Muscle layer of duodenum (tissue), 2 donors: Measurements from ENCODE around the gene RTP1.

ENCODE experiments used
- H3K27ac ChIP-seq: one replicate; pipeline ENCODE4 v1.7.0; 2013; ENCODE audit warnings: mild to moderate bottlenecking, low read length
- H3K27me3 ChIP-seq: one replicate; pipeline ENCODE4 v1.7.0; 2013; ENCODE audit warnings: low read depth, mild to moderate bottlenecking, control low read depth, low read length
- H3K36me3 ChIP-seq, 2 donors: one replicate each; pipeline ENCODE4 v1.7.0; 2013; ENCODE audit warnings: low read length in 2 of 2, control low read depth in 1 of 2, mild to moderate bottlenecking in 1 of 2; ENCODE audit not compliant: insufficient read depth in 2 of 2, control insufficient read depth in 1 of 2
- H3K4me1 ChIP-seq, 2 donors: one replicate each; pipeline ENCODE4 v1.7.0; 2013; ENCODE audit warnings: low read length in 2 of 2, mild to moderate bottlenecking in 2 of 2, control low read depth in 1 of 2, moderate library complexity in 1 of 2; ENCODE audit not compliant: insufficient read depth in 2 of 2, control insufficient read depth in 1 of 2
- H3K4me3 ChIP-seq, 2 donors: one replicate each; pipeline ENCODE4 v1.7.0; 2013; ENCODE audit warnings: low read length in 2 of 2, low read depth in 1 of 2, mild to moderate bottlenecking in 1 of 2
- H3K9me3 ChIP-seq, 2 donors: one replicate each; pipeline ENCODE4 v1.7.0; 2013; ENCODE audit warnings: low read length in 2 of 2, control low read depth in 1 of 2, mild to moderate bottlenecking in 1 of 2; ENCODE audit not compliant: control insufficient read depth in 1 of 2
- donor health status: healthy.

RTP1 gene

GRCh38 chr3:187181454-187182170 lies 15.7 kb upstream of the RTP1 start:
- Histone ChIP-seq H3K36me3 (no peaks in the 10 kb centered on the region), H3K4me3 (no peak overlapping the region), H3K9me3 (no peaks in the 10 kb centered on the region), H3K27me3 (no peaks in the 10 kb centered on the region), H3K27ac (no peak overlapping the region), H3K4me1 (no peaks in the 10 kb centered on the region)

- H3K27me3 ChIP-seq: no peaks in the 10 kb centered on the region
Measured at GRCh38 chr3:187183210-187183862, 13.9 kb upstream of the RTP1 start.

GRCh38 chr3:187183903-187184302 lies 13.4 kb upstream of the RTP1 start:
- Histone ChIP-seq H3K4me1 (peaks cover 0 to 11% of the 10 kb centered on the region in 2 donors), H3K27ac (no peak overlapping the region), H3K27me3 (no peaks in the 10 kb centered on the region), H3K36me3 (no peaks in the 10 kb centered on the region), H3K4me3 (no peak overlapping the region), H3K9me3 (no peaks in the 10 kb centered on the region)

More at GRCh38 chr3:187183210-187183862, 13.9 kb upstream of the RTP1 start:
- no peaks in the 10 kb centered on the region for H3K9me3 ChIP-seq
- H3K36me3 ChIP-seq: no peaks in the 10 kb centered on the region
- peaks cover 0 to 11% of the 10 kb centered on the region in 2 donors for H3K4me1 ChIP-seq
- H3K27ac ChIP-seq: no peak overlapping the region
- H3K4me3 ChIP-seq: no peak overlapping the region

- H3K27ac ChIP-seq: peak overlapping the region; percentile 74
Measured at GRCh38 chr3:187185759-187186158, 11.5 kb upstream of the RTP1 start.

GRCh38 chr3:187186375-187186774 lies 10.9 kb upstream of the RTP1 start:
- peaks cover 0 to 14% of the 10 kb centered on the region in 2 donors for H3K4me1 ChIP-seq
- H3K4me3 ChIP-seq: no peak overlapping the region
- no peaks in the 10 kb centered on the region for H3K27me3 ChIP-seq
- no peaks in the 10 kb centered on the region for H3K9me3 ChIP-seq
- no peaks in the 10 kb centered on the region for H3K36me3 ChIP-seq
- peak overlapping the region; percentile 74 for H3K27ac ChIP-seq

More at GRCh38 chr3:187185759-187186158, 11.5 kb upstream of the RTP1 start:
- H3K9me3 ChIP-seq: no peaks in the 10 kb centered on the region
- peaks cover 0 to 14% of the 10 kb centered on the region in 2 donors for H3K4me1 ChIP-seq
- H3K36me3 ChIP-seq: no peaks in the 10 kb centered on the region
- H3K27me3 ChIP-seq: no peaks in the 10 kb centered on the region
- H3K4me3 ChIP-seq: no peak overlapping the region

GRCh38 chr3:187186801-187187421 lies 10.4 kb upstream of the RTP1 start:
- Histone ChIP-seq H3K27me3 (no peaks in the 10 kb centered on the region), H3K36me3 (no peaks in the 10 kb centered on the region), H3K4me1 (peaks cover 0 to 14% of the 10 kb centered on the region in 2 donors), H3K27ac (peak overlapping the region; percentile 74), H3K4me3 (peak overlapping the region in 1 of 2 donors; percentile 0), H3K9me3 (no peaks in the 10 kb centered on the region)

GRCh38 chr3:187188931-187189330 lies 8.4 kb upstream of the RTP1 start:
- Histone ChIP-seq H3K27me3 (no peaks in the 10 kb centered on the region), H3K27ac (peak overlapping the region; percentile 3)

GRCh38 chr3:187191271-187191670 lies 6.0 kb upstream of the RTP1 start:
- Histone ChIP-seq H3K27me3 (no peaks in the 10 kb centered on the region), H3K4me3 (no peak overlapping the region), H3K9me3 (no peaks in the 10 kb centered on the region), H3K4me1 (peaks cover 0 to 22% of the 10 kb centered on the region in 2 donors), H3K27ac (no peak overlapping the region), H3K36me3 (no peaks in the 10 kb centered on the region)

More at GRCh38 chr3:187188931-187189330, 8.4 kb upstream of the RTP1 start:
- Histone ChIP-seq H3K4me3 (no peak overlapping the region), H3K36me3 (no peaks in the 10 kb centered on the region), H3K4me1 (peaks cover 0 to 22% of the 10 kb centered on the region in 2 donors), H3K9me3 (no peaks in the 10 kb centered on the region)

GRCh38 chr3:187193181-187193580 lies 4.1 kb upstream of the RTP1 start:
- H3K4me3 ChIP-seq: no peak overlapping the region
- H3K4me1 ChIP-seq: peaks cover 0 to 13% of the 10 kb centered on the region in 2 donors
- no peaks in the 10 kb centered on the region for H3K36me3 ChIP-seq
- no peaks in the 10 kb centered on the region for H3K27me3 ChIP-seq
- no peaks in the 10 kb centered on the region for H3K9me3 ChIP-seq
- H3K27ac ChIP-seq: no peak overlapping the region

GRCh38 chr3:187196573-187197334 lies 532 bp upstream of the RTP1 start:
- Histone ChIP-seq H3K4me1 (peaks cover 0 to 8% of the 10 kb centered on the region in 2 donors), H3K9me3 (no peaks in the 10 kb centered on the region), H3K4me3 (no peak overlapping the region), H3K27ac (no peak overlapping the region), H3K27me3 (no peaks in the 10 kb centered on the region), H3K36me3 (no peaks in the 10 kb centered on the region)

- no peaks in the 10 kb centered on the region for H3K27me3 ChIP-seq
- no peak overlapping the region for H3K4me3 ChIP-seq
- H3K4me1 ChIP-seq: peaks cover 0 to 4% of the 10 kb centered on the region in 2 donors
- no peaks in the 10 kb centered on the region for H3K9me3 ChIP-seq
- no peak overlapping the region for H3K27ac ChIP-seq
- no peaks in the 10 kb centered on the region for H3K36me3 ChIP-seq
Measured at GRCh38 chr3:187198490-187198889, 1.2 kb downstream of the RTP1 start.
